HG03097 (cell line): ENCODE data around the gene NUPR1.
"Not testable (repeated sequence)": the region's sequence is repeated elsewhere in the genome, so short reads cannot be mapped to it uniquely, and the experiment has no call there.

ENCODE experiments used
- ATAC-seq: cut with Tn5 transposase; IDR thresholded peaks from one replicate; pipeline ENCODE4 v1.9.1; 2021; ENCODE audit not compliant: unreplicated experiment, low FRiP score

NUPR1 gene

GRCh38 chr16:28555561-28555960 is 16.8 kb upstream of the NUPR1 start:
- no peak for ATAC-seq

GRCh38 chr16:28554634-28555423 is 16.1 kb upstream of the NUPR1 start:
- no peak for ATAC-seq

- ATAC-seq = peak; percentile 69
Measured at GRCh38 chr16:28553776-28554633, 15.2 kb upstream of the NUPR1 start, which contains the start of gene SGF29. Gene SGF29, plus strand, starts transcription at chr16:28553920. Its CDS starts 27,150 bp downstream, at chr16:28581070.

GRCh38 chr16:28549301-28549899 is 10.6 kb upstream of the NUPR1 start:
- no peak for ATAC-seq

- no peak for ATAC-seq
Measured at GRCh38 chr16:28548306-28548802, 9.6 kb upstream of the NUPR1 start.

GRCh38 chr16:28546626-28547025 is 7.9 kb upstream of the NUPR1 start:
- no peak for ATAC-seq

GRCh38 chr16:28545964-28546363 is 7.2 kb upstream of the NUPR1 start:
- ATAC-seq = not testable (repeated sequence)

GRCh38 chr16:28544998-28545397 is 6.2 kb upstream of the NUPR1 start:
- ATAC-seq = no peak

GRCh38 chr16:28543072-28543471 is 4.3 kb upstream of the NUPR1 start:
- no peak for ATAC-seq

- no peak for ATAC-seq
Measured at GRCh38 chr16:28542646-28543045, 3.9 kb upstream of the NUPR1 start.

- ATAC-seq = no peak
Measured at GRCh38 chr16:28540346-28540745, 1.6 kb upstream of the NUPR1 start.

- ATAC-seq = no peak
Measured at GRCh38 chr16:28537964-28538732, 626 bp downstream of the NUPR1 start.

- no peak for ATAC-seq
Measured at GRCh38 chr16:28537076-28537475, 1.7 kb downstream of the NUPR1 start.

- ATAC-seq = no peak
Measured at GRCh38 chr16:28534542-28535373, 4.0 kb downstream of the NUPR1 start.

- no peak for ATAC-seq
Measured at GRCh38 chr16:28532940-28533647, 5.7 kb downstream of the NUPR1 start.

GRCh38 chr16:28531777-28532744 is 6.7 kb downstream of the NUPR1 start:
- no peak for ATAC-seq

- no peak for ATAC-seq
Measured at GRCh38 chr16:28529124-28529523, 9.7 kb downstream of the NUPR1 start.

- no peak for ATAC-seq
Measured at GRCh38 chr16:28528463-28528867, 10.3 kb downstream of the NUPR1 start.
